ENCODE data around the gene GBP2.
A peak's percentile ranks its signal among the peaks of the same experiment; 100 is the strongest.
"Not testable (repeated sequence)": the region's sequence is repeated elsewhere in the genome, so short reads cannot be mapped to it uniquely, and the experiment has no call there.

The GBP2 gene, protein sequence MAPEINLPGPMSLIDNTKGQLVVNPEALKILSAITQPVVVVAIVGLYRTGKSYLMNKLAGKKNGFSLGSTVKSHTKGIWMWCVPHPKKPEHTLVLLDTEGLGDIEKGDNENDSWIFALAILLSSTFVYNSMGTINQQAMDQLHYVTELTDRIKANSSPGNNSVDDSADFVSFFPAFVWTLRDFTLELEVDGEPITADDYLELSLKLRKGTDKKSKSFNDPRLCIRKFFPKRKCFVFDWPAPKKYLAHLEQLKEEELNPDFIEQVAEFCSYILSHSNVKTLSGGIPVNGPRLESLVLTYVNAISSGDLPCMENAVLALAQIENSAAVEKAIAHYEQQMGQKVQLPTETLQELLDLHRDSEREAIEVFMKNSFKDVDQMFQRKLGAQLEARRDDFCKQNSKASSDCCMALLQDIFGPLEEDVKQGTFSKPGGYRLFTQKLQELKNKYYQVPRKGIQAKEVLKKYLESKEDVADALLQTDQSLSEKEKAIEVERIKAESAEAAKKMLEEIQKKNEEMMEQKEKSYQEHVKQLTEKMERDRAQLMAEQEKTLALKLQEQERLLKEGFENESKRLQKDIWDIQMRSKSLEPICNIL
- 297 reads per million, percentile 95 among the genes with 10 or more reads in this experiment for total RNA-seq

DNA sequence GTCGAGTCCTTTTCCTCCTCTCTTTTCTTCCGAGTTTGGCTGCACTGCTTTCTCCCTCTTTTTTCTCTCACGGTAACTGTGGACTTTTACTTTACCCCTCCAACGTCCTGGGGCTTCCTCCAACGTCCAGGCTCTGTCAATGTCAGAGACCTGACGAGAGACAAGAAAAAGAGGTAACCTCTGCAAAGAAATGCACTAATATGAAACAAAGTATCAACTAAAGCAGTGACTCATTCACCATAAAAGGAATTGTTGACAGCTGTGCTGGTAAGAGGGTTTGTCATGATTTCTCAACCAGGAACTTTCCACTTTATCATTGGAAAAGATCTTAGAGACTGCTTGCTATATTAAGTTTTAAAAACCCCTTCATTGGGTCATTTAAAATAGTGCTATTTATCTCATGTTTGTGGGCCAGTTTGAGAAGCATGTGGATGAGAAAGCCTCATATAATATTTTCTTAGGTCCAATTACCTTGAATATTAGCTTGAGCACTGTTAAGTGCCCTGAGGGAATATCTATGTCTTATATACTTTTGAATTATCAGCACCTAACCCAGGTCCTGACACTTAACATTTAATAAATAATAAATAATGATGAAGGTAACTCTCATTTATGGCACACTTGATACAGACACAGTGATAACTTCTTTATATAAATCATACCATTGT lies at the start of gene GBP2:
GBP2 (minus strand) TSS at position 202 of the 668 bp plus-strand sequence. CDS start 4,148 bp downstream, outside the sequence.
- no peak for DNase-seq

DNA sequence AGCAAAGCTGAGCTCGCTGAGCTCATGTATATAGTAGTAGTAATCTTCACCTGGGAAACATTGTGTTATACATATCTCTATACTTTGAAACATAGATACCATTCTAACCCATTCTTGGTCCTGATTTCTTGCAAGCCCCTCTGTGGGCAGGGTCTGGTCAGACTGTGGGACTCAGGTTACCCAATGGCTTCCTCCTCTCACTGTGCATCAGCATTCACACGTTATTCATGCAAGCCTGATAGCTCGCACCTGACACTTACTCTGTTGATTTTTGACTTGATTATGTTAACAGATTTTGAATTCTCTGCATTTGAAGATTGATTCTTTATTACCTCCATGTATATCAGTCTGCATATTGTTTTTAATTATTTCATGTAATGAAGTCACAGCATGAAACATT lies 48.6 kb upstream of the GBP2 start:
- no peak for DNase-seq

DNA sequence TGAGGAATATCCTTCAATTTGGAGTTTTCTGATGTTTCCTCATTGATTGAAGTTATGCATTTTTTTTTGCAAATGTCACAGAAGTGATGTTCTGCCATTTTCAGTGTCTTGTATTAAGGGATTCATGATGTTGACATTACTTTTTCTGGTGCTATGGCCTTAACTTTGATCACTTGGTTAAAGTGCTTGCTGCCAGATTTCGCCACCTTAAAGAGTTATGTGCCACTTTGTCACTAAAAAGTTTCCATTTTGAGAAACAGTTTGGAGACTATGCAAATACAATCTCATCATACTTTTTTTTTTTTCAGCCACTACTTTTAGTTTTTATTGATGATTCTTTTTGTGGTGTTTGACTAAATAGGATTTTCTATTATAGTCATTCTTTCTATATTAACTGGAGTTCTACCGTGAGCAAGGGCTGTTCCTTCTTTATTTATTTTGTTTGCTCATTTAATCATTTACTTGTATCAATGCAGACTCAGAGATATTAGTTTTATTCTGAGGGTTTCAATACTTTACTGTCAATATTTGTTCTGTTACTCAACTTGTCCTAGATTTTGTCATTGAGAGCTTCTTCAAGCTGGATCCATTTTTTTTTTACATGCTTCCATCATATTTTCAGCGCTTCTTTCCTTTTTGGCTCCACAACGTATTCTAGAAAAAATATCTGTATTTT lies 46.7 kb upstream of the GBP2 start:
- DNase-seq, result no peak

DNA sequence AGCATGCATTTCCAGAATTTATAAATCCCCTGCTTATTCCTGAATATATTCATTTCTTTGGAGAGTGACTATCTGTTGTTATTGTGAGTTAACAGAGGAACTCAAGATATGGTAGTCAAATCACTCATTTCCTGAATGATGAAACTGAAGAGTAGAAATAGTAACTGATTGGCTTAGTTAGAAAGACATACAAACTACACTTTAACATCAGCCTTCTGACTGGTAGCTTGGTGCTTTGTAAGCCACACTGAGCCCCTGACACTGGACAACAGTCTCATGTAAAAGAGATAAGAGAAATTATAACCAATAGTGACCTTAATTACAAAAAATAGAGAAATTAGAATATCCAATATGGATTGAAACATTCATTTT lies 45.1 kb upstream of the GBP2 start:
- DNase-seq, result no peak

DNA sequence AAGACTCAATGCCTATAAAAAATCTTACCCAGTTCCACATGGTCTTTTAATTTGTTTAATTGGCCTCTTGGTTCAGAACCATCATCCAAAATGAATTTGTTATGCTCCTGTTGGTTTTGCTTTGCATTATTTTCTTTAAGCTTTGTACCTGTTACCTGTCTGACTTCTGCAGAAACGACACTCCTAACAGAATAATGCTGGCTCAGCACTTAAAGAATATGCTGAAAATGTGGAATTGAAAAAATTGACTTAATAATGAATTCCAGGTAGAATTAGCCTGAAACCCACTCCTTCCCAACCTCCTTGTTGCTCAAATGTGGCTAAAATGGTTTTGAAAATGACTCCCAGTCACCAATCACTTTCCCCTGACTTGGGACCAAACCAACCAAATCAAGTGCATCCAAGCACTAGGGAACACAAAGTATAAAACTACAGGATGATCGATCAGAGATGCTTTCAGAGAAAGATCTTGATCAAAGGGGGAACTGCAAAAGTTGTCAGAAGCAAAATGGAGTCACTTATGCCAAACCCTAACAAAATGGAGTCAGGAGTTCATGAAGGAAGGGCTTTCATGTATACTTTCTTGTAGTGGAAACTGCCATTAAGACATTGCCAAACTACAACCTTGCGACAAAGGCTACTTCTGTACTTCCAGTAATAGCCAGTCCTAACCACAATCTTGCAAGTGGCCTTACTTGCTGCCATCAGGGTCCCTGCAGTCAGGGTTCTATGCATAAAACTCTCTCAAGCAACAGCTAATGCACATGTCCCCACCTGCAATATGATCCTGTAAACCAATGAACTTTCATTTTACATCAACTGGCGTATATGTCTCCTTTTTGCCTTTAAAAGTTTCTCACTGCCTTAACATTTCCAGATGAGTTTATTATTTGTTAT lies 44.5 kb upstream of the GBP2 start:
- no peak for DNase-seq

DNA sequence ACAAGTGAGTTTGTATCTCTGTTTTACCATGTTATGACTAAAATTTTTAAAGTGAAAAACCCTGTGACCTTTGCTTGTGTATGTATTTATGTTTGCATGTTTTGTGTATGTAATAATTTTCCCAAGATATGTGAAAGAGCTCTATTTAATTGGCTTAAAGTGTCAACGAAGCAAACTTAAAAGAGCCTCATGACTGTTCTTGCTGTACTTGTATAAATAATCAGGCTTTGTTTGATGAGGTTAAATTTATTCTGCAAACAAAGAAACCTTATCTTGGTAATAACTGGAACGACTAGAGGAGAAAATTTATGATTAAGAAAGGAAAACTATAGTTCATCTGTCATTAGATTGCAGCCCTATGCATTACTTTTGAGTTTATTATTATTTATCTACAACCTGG lies 43.3 kb upstream of the GBP2 start:
- DNase-seq, result no peak

DNA sequence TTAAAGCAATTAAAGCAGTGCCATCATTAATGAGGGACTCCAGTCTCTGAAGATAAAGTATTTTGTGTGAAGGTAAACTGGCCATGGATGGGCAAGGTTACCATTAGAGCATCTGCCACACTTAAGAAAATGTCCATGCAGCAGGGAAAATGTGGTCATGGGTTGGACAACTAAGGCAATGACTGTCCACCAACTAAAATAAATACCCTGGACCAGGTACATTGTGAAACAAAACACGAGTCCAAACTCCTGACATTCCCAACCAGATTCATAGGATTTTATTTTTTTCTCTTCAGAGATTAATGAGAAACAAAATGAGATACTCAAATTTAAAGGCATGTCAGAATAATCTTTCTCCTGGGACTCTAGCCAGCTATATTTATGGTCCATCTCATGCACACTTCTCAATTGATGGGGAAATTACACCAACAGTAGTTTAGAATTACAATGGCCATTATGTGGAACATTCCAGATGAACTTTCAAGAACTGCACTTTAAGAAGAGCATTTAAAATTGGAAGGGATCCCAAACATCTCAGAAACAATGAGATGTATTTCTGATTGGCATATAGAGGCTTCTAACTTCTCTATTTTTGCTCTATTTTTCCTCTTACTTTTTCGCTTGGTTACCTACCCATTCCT lies 41.8 kb upstream of the GBP2 start:
- no peak for DNase-seq

DNA sequence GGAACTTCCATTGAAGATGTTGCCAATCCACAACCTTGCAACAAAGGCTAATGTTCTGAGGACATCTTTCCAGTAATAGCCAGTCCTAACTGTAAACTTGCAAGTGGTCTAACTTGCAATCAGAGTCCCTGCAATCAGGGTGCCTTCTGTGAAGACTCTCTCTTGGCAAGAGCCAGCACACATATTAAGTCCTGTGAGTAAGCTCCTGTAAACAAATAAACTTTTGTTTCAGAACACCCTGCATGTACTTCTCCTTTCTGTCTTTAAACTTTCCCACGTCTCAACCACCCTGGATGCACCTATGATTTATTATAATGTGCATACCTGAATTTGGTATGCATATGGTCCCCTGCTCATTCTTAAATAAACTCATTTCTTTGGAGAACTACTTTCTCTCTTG lies 40.8 kb upstream of the GBP2 start:
- DNase-seq, result no peak

DNA sequence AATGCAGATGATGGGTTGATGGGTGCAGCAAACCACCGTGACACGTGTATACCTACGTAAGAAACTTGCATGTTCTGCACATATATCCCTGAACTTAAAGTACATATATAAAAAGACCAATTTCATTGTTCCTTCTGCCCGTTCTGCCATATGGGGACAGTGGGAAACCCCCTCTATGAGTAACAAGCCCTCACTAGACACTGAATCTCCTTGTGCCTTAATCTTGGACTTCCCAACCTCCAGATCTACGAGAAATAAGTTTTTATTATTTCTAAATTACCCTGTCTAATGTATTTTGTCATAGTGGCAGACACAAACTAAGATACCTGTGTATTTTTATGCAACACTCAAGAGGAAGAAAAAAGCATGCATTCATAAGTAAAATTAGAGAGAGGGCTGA lies 39.9 kb upstream of the GBP2 start:
- no peak for DNase-seq

DNA sequence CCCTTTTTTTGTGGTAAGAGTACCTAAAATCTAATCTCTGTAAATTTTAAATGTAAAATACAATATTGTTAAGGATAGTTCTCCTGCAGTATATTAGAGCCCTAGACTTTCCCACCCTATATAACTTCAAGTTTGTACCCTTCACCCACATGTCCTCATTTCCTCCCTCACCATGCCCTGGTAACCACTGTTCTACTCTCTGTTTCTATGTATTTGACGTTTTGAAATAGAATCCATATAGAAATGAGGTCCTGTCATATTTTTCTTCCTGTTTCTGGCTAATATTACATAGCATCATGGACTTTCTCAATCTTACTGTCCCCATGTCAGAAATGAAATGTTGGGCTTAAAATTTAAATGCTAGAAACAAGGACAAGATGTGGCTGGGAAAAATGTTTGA lies 25.1 kb upstream of the GBP2 start:
- DNase-seq, result no peak

DNA sequence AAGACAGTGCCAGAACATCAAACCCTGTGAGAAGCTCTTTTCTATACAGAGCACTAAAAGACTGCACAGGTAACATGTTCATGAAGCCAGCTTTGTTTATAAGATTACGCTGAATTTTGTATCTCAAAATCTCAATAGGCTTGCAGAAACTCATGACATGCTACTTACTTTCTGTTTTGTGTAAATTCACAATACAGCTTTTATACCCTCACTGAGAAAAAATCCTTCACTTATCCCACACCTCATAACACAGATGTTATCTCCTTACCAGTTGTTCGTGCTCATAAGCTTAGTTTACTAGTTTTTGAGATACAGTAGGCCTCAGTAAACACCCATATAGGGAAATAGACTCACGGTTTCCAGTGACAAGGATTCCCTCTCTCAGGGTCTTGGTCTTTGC lies 24.1 kb upstream of the GBP2 start:
- DNase-seq, result no peak

DNA sequence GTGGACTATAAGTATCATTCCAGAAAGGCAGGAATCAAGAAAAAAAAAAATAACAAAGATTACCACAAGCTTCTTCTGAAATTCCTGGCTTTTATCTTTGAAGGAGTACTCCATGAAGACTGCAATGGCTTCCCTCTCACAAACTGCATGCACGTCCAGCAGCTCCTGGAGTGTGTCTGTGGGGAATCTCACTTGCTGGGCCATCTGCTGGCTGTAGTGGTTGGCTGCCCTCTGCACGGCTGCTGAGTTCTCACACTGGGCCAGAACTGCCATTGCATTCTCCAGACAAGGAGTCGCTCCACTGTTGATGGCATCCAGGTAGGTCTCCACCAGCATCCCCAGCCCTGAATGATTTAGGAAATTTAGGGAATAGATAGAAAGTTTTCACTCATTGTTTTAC lies 23.3 kb upstream of the GBP2 start:
- no peak for DNase-seq

DNA sequence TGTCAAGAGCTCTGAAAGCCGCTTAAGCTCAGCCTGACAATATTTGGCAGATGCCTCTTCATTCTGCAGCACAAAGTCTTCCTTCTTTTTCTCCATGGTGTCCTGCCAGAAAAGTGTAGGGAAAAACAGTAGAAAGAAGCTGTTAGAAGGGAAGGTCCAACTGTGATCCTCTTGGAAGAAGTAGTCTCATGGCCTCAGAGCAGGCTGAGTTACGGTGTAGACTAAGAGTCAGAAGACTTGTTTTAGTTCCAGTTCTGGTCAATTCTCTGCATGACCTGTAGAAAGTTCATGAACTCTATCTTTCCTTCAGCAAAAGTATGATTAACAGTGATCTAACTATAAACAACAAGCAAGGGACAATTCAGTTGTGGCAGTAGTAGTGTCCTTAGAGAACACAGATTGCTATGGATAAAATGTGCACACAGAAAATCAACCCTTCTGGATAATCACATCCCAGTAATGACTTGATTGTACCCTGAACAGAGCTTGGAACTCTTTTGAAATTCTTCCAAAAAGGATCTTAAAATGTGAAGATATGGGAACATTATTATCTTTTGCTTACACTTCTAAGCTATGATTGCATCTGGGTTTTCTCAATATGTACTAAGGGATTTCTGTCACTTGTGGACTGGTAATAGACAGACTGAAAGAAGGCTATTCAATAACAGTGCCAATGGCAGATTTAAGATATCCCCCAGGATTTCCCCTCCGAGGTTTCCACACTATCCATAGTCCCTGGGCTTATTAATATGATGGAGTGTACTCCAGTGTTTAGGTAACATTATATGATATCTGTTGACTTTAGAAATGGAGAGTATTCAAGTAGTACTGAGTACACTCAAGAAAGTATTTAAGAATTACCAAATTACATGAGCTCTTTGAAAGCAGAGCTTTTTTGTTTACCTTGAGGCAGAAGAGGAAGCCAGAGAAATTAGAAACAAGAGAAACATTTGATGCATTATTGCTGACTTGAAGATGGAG lies 22.1 kb upstream of the GBP2 start:
- DNase-seq, result no peak

DNA sequence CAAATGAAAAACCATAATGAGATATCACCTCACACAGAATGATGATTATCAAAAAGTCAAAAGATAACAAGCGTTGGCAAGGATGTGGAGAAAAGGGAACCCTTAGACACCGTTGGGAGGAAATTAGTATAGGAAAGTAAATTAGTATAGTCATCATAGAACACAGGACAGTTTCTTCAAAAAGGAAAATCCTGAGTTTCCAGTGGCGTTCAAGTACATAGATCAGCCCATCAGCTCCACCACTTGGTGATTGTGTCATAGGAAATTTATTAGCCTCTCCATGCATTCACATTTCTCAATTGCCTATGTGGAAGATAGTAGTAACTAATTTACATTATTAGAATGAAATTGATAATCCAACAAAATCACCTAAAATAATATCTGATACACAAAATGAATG lies 20.8 kb upstream of the GBP2 start:
- no peak for DNase-seq

DNA sequence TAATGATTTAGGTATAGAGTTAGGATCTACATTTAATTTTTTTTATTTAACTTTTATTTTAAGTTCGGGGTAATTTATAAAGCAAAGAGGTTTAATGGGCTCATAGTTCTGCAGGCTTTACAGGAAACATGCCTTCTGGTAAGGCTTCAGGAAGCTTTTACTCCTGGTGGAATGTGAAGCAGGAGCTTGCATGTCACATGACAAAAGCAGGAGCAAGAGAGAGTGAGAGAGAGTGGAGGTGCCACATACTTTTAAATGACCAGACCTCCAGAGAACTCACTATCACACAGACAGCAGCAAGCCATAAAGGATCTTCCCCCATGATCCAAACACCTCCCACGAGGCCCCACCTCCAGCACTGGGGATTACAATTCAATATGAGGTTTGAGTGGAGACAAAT lies 17.6 kb upstream of the GBP2 start:
- DNase-seq, result no peak

DNA sequence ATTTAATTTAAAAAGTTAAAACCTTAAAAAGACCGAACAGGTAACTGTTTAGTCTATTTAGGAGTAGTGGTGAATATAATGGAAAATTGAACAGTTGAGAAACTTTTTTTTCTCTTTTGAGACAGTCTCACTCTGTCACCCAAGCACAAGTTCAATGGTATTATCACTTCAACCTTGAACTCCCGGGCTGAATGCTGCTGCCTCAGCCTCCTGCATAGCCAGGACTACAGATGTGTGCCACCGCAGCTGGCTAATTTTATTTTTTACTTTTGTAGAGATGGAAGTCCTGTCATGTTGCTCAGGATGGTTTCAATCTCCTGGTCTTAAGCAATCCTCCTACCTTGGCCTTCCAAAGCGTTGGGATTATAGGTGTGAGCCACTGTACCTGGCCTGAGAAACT lies 16.2 kb upstream of the GBP2 start:
- DNase-seq, result no peak

DNA sequence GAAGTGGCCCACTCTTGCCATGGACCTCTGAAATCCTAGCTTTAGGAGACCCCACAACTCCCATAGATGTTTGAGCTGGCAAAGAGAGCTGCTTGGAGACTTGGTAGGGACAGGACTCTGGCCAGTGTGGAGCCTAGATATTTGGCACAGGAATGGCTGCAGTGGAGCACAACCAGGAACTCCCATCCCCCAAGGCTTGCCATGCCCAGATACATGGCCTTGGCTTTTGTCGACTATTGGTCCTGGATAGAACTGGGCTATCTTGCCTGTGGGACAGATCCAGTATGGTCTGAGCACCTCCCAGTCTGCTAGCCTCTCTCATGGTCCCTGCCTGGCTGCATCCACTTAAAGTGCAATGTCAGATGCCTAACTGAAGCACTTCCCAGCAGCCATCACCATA lies 7.8 kb upstream of the GBP2 start:
- DNase-seq, result no peak

DNA sequence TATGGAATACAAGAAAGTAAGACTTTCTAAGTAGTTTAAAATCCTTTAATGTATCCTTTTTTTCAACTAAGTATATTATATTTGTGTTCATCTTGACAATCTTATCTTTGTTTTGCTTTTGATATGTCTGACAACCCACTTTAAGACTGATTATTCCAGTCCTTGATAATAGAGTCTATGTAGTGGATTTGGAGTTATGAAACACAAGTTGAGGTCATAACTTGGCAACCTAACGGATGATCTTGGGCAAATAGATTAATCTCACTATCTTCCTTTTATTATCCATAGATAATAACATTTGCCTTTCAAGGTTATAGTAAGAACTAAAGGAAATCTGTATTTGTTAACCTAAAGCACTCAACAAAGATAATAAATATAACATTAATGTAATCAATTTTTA lies 4.8 kb upstream of the GBP2 start:
- DNase-seq, result no peak

DNA sequence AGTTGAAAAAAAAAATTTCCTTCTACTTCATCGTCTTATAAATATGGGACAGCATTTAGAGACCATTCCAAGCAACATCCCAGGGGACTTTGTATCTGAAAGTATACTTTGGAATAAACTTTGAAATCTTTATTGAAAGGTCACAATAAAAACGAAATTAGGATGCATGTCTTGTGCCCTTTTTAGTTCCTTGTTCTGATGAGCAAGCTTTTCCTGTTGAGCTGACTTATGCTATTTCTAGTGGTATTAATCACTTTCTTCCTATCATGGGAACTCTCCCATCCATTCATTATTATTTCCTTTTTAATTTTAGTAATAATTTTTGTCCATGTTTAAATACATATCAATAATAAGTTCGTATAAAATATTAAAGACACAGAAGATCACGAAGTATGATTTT lies 4.0 kb upstream of the GBP2 start:
- no peak for DNase-seq

DNA sequence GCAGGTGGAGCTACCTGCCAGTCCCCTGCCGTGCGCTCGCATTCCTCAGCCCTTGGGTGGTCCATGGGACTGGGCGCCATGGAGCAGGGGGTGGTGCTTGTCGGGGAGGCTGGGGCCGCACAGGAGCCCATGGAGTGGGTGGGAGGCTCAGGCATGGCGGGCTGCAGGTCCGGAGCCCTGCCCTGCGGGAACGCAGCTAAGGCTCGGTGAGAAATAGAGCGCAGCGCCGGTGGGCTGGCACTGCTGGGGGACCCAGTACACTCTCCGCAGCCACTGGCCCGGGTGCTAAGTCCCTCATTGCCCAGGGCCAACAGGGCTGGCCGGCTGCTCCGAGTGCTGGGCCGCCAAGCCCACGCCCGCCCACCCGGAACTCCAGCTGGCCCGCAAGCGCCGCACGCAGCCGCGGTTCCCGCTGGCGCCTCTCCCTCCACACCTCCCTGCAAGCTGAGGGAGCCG lies 2.1 kb upstream of the GBP2 start:
- DNase-seq, result not testable (repeated sequence)
